Inferior parietal cortex (tissue), 1 donor: ENCODE measurements around the gene SAMD5.
"Not testable (repeated sequence)": the region's sequence is repeated elsewhere in the genome, so short reads cannot be mapped to it uniquely, and the experiment has no call there.

Experiments used
- DNase-seq: peaks from one replicate; pipeline ENCODE4 v3.0.0-alpha.2; 2016; ENCODE audit errors: extremely low spot score

SAMD5 gene

DNA sequence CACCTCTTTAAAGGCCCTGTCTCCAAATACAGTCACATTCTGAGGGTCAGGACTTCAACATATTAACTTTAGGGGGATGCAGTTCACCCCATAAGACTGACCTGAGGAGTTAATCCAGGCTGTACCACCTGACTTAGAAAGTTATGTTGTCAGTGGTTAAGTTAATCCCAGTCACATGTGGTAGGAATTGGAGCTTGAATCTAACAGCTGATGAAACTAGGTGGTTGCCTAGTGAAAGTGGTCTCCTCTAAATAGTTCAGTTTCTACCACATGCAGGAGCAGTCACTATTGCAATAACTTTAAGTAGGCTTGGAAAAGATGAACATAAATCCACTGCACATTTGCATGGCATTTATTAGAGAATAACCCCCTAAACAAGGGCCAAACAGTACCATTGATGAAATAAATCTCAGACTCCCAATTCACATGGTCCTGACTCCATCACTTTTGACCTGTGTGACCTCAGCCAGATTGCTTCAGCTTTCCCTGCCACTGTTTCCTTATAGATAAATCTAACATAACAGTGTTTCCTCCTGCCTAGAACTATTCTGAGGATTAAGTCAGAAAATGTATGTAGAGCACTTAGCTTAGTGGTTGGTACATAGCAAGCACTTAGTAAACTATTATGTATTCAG, 20.1 kb downstream of the SAMD5 start:
- no peak for DNase-seq

DNA sequence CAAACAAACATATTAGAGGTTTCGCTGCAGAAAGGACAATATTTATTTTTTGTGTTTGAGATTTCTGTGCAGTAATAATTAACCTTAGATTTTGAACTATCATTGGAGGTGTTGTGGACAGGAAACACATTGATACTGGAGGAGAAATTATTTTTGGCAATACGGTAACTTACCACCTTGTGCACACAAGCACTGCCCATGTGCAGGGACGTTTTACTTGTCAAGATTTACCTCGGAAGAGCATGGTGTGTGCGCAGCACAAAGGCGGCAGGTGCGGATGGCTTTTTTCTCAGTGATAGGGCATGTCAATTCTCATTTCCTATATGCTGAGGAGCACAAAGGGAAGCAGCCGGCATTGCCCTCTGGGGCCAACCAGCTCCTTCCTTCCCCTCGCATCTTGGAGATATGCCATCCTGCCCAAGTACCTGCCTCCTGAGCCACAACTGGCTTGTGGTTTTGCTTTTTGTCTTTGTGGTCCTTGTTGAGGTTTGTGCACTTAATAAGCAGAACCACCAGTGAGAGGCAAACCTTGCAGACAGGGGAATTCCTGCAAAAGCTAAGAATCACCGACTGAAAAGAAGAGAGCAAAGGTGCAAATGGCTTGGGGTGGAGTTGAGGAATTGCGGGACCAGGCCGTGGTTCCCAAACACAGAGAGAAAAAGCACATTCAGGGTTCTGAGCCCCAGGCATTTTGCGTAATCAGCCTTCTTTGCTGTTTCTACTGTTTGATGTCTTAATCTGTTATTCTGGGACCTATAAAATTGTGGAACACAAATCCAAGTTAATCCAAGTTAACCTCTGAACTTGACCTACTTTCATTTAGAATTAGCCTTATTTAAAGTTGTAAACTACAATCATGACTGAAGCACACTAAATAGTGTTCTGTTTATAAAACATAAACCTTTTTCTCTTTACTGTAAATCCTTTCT, 21.9 kb downstream of the SAMD5 start:
- no peak for DNase-seq

DNA sequence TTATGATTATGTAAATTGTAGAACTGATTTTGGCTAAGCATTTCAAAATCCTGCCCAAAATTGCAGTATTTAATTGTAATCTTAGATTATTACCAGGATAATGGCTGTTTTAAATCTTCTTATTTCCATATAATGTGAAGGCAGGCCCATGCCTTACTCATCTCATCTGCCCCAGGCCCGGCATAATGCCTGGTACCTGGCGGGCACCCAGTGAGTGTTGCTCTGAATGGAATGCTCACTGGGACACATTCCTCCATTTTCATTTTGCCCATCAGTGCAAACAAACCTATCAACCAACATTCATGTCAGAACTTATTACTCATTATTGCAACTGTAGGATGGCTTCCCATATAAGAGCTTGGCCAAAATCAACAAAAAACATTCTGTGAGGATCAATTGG, 22.8 kb downstream of the SAMD5 start:
- no peak for DNase-seq

DNA sequence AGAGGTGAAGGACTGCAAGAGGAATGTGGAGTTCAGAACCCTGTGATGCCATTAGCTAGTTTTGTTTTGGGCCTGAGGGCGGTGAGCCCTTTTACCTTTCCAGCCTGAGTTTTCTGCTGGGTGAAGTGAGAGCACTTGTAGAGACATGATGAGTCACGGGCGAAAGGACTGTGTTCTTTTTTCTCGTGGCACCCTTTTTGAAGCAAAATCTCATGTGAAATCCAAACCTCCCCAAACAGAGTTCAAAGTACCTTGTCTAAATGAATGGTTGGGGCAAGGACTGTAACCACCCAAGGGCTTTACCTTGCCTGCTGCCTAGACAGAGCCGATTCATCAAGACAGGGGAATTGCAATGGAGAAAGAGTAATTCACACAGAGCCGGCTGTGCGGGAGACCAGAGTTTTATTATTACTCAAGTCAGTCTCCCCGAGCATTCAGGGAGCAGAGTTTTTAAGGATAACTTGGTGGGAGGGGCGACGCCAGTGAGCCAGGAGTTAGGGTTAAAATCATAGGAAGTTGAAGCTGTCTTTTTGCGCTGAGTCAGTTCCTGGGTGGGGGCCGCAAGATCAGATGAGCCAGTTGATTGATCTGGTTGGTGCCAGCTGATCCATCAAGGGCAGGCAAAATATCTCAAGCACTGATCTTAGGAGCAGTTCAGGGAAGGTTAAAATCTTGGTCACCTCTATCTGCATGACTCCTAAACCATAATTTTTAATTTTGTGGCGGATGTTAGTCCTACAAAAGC, 25.8 kb downstream of the SAMD5 start:
- DNase-seq, result no peak

DNA sequence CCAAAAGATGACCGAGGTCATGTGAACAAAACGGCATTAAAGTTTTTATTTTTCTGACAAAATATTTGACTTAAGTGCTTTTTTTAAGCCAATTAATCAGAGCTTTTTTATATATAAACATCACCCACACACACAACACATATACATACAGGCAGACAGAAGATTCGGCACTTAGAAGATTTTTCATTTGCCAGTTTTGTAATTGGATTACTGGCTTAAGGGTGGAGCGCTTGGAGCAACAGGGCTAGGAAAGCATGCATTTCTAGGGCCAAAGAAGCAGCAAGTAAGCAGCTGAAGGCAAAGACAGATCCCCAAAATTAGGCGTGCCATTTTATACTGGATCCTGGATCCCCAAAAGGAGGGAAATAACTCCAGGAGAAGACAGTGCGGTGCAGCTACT, 30.3 kb downstream of the SAMD5 start:
- DNase-seq, result no peak

DNA sequence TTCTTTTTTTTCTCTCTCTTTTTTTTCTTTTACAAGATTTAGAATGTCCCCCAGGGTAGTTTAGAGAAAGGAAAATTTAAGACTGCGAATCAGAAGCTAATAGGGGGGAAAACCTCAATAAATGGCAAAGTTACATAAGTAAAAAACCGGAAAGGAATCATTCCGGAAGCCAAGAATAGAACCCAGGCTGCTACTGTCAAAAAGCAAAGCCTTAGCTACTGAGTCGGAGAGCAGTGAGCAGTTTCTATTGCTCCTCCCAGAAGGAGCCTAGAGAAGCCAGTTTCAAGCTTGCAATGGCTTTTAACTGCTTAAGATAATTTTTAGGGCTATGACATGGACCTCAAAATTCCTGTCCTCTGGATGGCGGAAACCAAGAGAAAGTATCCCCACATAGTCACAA, 31.6 kb downstream of the SAMD5 start:
- no peak for DNase-seq

DNA sequence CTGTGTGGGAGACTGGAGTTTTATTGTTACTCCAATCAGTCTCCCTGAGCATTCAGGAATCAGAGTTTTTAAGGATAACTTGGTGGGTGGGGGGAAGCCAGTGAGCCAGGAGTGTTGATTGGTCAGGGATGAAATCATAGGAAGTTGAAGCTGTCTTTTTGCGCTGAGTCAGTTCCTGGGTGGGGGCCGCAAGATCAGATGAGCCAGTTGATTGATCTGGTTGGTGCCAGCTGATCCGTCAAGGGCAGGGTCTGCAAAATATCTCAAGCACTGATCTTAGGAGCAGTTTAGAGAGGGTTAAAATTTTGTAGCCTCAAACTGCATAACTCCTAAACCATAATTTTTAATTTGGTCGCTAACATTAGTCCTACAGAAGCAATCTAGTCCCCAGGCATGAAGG, 33.9 kb downstream of the SAMD5 start:
- DNase-seq, result not testable (repeated sequence)

DNA sequence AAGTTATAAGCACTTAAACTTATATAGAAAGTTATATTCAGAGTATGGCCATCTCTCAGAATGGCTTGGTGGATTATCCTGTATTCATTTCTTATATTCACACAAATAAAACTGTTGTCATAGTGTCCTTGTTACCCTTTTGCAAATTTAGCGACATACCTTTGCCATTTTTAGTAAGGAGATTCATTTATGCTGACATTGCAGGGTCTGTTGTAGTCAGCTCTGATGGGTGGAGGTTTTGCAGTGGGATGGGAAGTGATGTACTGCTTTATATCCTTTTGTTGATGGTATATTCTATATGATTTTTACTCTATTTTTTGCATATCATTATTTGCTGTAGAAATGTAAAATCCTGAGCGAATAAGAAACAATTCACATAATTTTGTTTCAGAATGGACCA, 35.9 kb downstream of the SAMD5 start:
- DNase-seq, result no peak

DNA sequence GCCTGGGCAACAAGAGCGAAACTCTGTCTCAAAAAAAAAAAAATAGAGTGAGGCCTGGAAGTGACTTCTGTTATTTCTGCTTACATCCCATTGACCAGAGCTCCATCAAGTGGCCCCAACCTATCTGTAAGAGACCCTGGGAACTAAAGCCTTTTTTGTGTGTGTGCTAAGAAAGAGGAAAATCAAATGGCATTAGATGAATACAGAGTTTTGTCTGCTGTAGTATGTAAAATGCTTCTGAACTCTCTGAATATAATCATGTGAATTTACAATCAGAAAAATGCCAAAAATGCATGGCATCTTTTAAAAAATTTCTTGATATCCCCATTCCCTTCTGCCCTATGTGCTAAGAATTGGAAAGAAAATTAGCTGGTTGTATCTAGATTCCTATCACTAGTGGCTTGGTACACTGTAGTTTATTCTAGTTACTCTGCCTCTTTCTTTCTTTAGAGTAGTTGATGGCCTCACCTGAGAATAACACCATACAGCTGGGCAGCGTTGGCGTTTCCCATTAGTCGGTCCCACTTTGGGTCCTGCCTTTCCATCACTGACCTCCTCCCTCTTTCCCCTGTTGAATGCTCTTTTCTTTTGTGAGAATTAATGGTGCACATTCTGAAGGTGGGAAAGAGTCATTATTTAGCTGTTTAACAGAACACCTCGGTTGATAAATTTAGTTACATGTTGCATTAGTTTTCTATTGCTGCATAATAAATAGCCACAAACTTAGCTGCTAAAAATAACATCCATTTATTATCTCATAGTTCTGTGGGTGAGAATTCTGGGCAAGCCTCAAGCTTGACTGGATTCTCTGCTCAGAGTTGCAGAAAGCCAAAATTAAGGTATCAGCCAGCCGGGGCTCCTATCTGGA, 38.2 kb downstream of the SAMD5 start:
- DNase-seq, result no peak

DNA sequence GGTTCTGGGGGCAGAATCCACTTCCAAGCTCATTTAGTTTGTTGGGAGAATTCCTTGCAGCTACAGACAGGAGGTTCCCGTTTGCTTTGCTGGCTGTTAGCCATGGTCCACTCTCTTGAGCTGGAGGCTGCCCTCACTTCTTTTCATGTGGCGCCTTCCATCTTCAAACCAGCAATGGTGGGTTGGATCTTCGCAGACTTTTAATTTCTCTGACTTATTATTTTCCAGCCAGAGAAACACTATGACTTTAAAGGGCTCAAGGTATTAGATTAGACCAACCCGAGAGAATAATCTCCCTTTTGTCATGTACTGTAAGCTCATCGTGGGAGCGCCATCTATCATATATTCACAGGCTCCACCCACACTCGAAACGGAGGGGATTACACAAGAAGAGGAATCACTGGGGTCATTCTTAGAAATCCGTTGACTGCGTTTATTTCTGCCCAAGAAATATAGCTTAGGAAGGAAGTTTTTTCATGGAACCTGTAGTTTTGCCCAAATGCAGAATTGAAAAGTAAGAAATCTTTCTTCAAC, 38.9 kb downstream of the SAMD5 start:
- no peak for DNase-seq

DNA sequence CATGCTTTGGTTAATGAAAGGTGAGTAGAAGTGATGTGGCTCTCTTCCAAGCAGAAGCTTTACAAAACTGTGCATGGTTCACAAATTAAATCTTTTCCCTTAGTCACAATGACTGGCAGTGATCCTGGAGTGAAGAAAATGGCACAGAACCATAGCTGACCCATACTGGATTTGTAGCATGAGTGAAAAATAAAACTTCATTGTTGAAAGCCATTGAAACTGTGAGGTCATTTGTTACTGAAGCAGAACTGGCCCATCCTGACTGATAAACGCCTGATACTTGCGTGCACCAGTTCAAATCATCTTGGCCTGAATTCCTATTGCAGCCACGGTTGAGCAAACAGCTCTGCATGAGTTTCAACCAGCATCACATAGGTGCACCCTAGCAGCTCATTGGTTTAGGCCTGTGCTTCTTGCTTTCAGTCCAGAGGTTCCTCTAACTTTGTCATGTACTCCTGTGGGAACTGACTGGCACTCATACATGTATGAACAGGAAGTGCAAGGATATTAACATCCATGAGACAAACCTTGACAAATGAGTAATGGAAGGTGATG, 40.5 kb downstream of the SAMD5 start:
- DNase-seq, result no peak

DNA sequence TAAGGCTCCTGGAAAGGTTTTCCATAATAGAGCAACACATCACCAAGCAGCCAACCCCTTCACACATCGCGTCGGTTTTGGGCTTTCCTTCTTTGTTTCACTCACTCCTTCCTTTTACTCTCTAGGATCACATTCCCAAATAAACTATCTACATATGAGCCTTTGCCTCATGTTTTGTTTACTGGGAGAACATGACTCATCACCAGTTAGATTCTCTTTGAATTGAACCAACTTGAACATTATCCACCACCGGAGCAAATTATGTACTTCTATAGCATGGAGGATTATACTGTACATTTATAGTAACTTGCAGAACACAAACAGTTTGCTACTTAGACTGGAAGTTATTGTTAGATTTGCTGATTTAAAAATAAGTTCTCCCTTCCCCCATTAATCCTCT, 41.0 kb downstream of the SAMD5 start:
- no peak for DNase-seq

DNA sequence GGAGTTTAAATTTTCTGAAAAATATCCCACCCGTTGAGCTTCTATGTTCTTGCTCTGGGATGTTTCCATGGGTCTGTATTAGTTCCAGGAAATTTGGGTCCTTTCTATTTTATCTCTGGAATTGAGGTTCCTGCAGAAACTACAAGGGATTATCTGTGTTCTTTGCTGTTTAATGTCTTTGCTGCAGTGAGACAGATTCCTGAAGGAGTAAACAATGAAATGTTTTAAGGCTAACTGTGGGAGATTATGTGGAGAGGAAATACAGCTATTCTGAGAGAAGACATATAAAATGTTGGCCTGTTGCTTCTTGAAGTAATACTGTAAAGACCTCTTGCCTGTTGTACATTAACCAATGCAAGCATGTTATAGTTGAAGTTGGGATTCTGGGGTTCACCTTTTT, 43.5 kb downstream of the SAMD5 start:
- no peak for DNase-seq

DNA sequence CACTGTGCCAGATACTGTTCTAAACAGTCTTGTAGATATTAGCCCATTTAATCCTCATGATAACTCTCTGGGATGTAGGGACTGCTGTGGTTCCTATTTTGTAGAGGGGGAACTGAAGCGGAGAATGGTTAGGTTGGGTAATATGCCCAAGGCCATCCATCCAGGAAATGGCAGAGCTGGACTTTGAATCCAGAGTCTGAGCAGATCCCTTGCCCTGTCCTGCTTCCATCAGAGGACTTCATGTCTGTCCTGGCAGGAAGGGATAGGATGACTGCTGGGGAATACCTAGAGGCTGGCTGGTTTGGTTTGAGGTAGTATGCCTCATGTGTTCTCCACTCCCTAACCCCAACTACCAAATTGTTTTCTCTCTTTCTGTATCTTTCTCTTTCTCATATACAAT, 44.6 kb downstream of the SAMD5 start:
- no peak for DNase-seq

DNA sequence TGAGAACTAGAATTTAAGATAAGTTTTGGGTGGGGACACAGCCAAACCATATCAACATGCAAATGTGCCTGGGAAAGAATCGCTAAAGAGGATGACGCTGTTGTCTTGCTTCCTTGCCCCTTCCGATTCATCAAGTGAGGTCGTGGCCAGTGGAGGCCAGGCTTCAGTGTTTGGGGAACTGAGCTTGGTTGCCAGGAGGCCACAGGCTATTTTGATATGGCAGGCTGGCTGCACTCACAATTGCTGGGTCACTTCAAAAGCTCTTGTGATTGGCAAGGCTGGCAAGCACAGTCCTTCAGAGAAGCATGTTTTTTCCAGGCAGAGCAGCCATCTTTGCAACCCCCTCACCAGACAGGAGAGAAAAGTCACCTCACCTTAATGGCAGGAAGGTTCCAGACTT, 45.8 kb downstream of the SAMD5 start:
- no peak for DNase-seq

DNA sequence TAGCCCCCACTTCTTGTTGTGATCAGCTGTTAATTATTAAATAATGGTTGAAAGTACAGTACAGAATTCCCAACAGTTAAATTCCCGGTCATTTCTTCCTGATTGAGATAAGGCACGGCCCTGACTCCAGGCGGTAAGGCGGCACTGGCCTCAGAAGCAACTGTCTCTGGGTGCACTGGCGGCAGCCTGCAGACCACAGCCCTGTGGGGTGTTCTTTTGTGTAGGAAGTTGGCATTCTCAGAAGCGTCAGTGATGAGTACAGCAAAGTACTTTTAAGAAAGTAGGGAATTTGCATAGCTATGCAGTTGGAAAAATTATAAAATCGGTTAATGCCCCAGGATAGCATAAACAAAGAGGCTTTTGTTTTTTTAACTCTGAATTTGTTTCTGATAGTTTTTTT, 50.5 kb downstream of the SAMD5 start:
- DNase-seq, result no peak

DNA sequence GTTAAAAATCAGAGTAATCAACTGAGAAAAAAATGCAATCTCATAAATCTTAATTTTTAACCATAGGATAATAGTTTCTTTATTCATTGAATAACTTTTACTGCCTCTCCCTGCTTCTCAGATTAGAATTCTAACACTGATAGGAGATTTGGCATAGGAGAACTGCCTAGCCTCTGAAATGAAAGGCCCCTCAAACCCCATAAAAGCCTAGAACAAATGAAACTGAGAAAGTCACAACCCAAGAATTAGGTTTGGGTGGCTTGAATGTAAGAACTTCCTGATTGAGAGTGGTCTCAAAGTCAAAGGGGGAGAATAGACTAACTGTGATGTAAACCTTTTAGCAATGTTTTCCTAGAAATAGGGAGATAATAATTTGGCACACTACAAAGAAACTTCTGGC, 52.2 kb downstream of the SAMD5 start:
- no peak for DNase-seq

DNA sequence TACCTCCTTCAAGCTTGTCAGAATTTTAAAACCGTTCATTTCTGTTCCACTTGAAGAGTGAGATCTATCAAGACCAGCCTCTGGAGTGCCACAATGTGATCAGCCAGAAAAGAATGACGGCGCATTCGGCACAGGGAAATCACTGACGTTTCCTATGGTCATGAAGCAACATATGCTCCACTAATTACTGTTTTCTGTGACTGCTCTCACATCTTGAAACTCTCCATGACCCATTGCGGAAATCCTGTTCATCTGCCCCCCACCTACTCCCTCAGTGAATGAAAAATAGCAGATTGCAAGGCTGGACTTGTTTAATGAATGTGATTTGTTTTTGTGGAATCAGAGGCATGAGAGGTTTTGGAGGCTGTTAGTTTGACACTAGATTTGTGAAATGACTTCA, 53.2 kb downstream of the SAMD5 start:
- DNase-seq, result no peak

DNA sequence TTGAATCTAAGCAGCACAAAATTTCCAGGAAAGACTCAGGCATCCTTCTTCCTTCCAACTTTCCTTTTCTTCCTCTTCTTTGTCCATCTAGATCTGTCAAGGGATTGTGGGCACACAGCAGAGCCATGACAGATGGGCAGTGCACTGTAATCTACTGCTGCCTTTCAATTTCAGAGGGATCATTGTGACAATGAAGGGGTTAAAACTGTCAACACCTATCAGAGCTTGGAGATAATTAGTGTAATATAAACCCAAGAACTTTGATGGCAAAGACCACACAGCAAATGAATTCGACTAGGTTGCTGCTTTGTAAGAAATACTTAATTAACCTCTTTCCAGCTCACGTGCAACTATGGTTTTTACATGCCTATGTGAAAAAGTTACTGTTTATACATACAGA, 55.0 kb downstream of the SAMD5 start:
- DNase-seq, result no peak

DNA sequence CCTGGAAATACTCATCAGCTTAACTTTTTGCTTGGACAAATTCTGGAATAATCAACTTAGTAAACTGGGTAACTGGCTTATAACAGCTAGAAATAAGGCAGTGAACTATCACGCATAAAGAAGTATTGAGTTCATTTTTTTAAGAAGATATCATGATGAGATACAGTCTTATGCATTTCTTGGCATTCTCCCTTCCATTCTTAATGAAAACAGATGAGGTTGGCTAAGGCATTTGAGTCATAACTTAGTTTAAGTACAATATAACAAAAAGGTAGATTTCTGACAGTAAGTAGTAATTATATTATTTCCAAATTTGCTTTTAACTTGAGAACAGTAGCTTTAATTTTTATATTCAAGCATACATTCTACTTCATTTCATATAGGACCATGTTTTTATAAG, 56.1 kb downstream of the SAMD5 start:
- DNase-seq, result no peak

DNA sequence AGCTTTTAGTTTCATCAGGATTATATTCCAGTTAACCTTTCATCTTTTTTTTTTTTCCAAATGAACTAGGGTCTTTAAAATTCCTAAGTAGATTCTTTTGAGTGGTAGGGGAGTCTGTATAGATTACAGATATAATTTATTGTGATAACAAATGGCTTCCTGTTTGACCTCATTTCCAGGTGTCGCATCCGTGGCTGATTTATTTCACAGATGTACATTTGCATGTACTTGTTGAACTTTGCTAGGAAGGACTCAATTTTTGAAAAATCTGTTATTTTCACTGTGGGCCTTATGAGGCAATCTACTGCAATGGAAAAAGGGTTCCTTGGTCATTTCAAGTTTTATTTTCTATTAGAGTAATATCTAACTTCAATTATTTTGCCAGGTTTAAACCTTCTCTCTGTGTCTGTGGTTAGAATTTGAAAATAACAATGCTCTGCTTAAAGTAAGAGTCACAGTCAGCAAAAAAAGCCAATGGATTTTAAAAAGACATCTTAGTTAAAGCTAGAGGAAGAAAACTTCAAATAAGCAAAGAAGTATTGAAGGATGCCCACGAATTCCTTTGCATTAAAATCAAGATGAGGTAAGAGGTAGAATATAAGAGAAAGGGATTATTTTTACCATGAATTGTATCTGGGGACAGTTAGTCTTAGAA, 57.9 kb downstream of the SAMD5 start:
- DNase-seq, result no peak
